Activated naive CD8-positive, alpha-beta T cell treated with anti-CD3 and anti-CD28 coated beads, Interleukin-2, amount 10 ng/mL, durations not matched to agents 7 days and 5 days (primary cell): Measurements from ENCODE around the gene POLR2M. TPM values are rescaled to one million over a fixed set of nuclear protein-coding genes. Genes with fewer than 3 reads are reported as not detected.
A peak's percentile ranks its signal among the peaks of the same experiment; 100 is the strongest.

ENCODE experiments used
- ATAC-seq: fragments of 150-1000 bp; cut with Tn5 transposase; one replicate; pipeline ENCODE4 v1.10.0; 2021; ENCODE audit warnings: low read depth, moderate library complexity
- POLR2A ChIA-PET: fragments of 350-600 bp; sonication (Branson Sonifier 250); formaldehyde crosslinking; loops from one replicate; lab custom pipeline; 2021; ENCODE audit warnings: antibody characterized with exemption; lab: Charles Lee
- DNase-seq: peaks from one replicate; pipeline ENCODE4 v3.0.0; 2021
- H3K27ac Mint-ChIP-seq: one replicate; pipeline ENCODE4 v1.8.0; 2022; ENCODE audit warnings: mild to moderate bottlenecking, mixed read lengths
- H3K27me3 Mint-ChIP-seq: one replicate; pipeline ENCODE4 v1.8.0; 2022; ENCODE audit warnings: mild to moderate bottlenecking, moderate library complexity, mixed read lengths
- H3K36me3 Mint-ChIP-seq: one replicate; pipeline ENCODE4 v1.8.0; 2021; ENCODE audit warnings: mild to moderate bottlenecking, mixed read lengths
- H3K4me1 Mint-ChIP-seq: one replicate; pipeline ENCODE4 v1.8.0; 2021; ENCODE audit warnings: mixed read lengths
- H3K4me3 Mint-ChIP-seq: one replicate; pipeline ENCODE4 v1.8.0; 2022; ENCODE audit warnings: mild to moderate bottlenecking, moderate library complexity, mixed read lengths
- H3K9me3 Mint-ChIP-seq: one replicate; pipeline ENCODE4 v1.8.0; 2021; ENCODE audit warnings: mixed read lengths
- total RNA-seq, 2 experiments: library from RNA; stranded (reverse); gene quantifications; one replicate each; pipeline ENCODE4 v1.2.3, GENCODE V29; 2021

POLR2M gene
- total RNA-seq, 2 experiments from 2014 or later: 94.2 to 98.3 TPM

DNA sequence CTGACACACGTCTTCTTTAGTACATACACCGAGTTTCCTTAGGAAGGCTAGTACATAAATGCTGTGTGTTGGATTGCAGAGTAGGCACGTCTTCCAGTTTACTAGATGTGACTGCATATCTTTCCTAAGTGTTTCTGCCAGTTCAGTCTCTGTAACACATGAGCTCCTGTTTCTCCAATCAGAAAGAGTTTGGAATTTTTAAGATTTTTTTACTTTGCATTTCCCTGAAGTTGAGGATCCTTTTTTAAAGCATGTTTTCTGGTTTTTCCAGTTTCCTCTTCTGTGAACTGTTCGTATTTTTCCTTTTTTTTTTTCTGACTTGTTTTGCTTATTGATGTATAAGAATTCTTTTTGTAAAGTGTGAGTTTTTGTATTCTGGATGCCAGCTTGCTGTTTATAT lies 7.5 kb upstream of the POLR2M start:
- Mint-ChIP-seq H3K9me3 (no peaks in the 10 kb centered on the region), H3K4me1 (peaks cover 12% of the 10 kb centered on the region), H3K4me3 (no peak overlapping the region), H3K27ac (no peak overlapping the region), H3K27me3 (peaks cover 18% of the 10 kb centered on the region), H3K36me3 (no peaks in the 10 kb centered on the region)
- ATAC-seq (no peak), DNase-seq (no peak)
- POLR2A ChIA-PET: no interaction called here

DNA sequence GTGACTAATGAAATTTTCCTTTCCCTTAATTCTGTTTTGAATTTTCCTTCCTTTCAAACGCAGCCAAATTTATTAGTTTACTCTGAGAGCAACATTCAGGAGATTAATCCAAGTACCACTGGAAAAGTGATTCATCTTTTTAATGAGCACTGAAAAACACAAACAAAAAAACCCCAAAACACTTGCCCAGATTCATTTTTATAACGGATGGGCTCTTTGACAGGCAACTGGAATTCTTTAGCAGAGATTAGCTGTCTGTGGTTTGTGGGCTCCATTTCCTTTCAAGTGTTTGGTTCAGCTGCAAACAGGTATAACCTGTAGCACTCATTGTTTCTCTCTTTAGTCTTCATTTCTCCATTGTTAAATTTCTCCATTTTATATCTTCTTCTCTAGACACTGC lies 3.1 kb upstream of the POLR2M start:
- DNase-seq (no peak), ATAC-seq (no peak)
- H3K9me3 Mint-ChIP-seq: no peaks in the 10 kb centered on the region
- no peak overlapping the region for H3K27ac Mint-ChIP-seq
- peaks cover 4% of the 10 kb centered on the region for H3K36me3 Mint-ChIP-seq
- H3K27me3 Mint-ChIP-seq: peaks cover 6% of the 10 kb centered on the region
- POLR2A ChIA-PET: no interaction called here
- peaks cover 37% of the 10 kb centered on the region for H3K4me1 Mint-ChIP-seq
- H3K4me3 Mint-ChIP-seq: peak overlapping the region; percentile 6

- POLR2A ChIA-PET: no interaction called here
- DNase-seq (no peak), ATAC-seq (no peak)
- peaks cover 46% of the 10 kb centered on the region for H3K4me1 Mint-ChIP-seq
- H3K27ac Mint-ChIP-seq: no peak overlapping the region
- peaks cover 5% of the 10 kb centered on the region for H3K27me3 Mint-ChIP-seq
- H3K9me3 Mint-ChIP-seq: no peaks in the 10 kb centered on the region
- H3K36me3 Mint-ChIP-seq: peaks cover 9% of the 10 kb centered on the region
- no peak overlapping the region for H3K4me3 Mint-ChIP-seq
These were observed 2.1 kb upstream of the POLR2M start for GRCh38 chr15:57704441-57704840.

- no peak for ATAC-seq
- peaks cover 5% of the 10 kb centered on the region for H3K27me3 Mint-ChIP-seq
- POLR2A ChIA-PET: interaction anchor here (0.7 to 1.4 kb wide), 4 partner anchors 9 to 775 kb away, joined by 3 to 5 read pairs (median 4); no protein-coding TSS in a partner anchor
- peaks cover 20% of the 10 kb centered on the region for H3K36me3 Mint-ChIP-seq
- peaks cover 56% of the 10 kb centered on the region for H3K4me1 Mint-ChIP-seq
- H3K9me3 Mint-ChIP-seq: no peaks in the 10 kb centered on the region
- DNase-seq: no peak
- H3K4me3 Mint-ChIP-seq: peak overlapping the region; percentile 84
- H3K27ac Mint-ChIP-seq: peak overlapping the region; percentile 90
These were observed 639 bp upstream of the POLR2M start for GRCh38 chr15:57705746-57706404.

GRCh38 chr15:57708047-57708446 lies 1.5 kb downstream of the POLR2M start:
- DNase-seq (no peak), ATAC-seq (no peak)
- Mint-ChIP-seq H3K9me3 (no peaks in the 10 kb centered on the region), H3K27ac (no peak overlapping the region), H3K4me3 (peak overlapping the region; percentile 84), H3K36me3 (peaks cover 32% of the 10 kb centered on the region), H3K27me3 (no peaks in the 10 kb centered on the region), H3K4me1 (peaks cover 62% of the 10 kb centered on the region)
- POLR2A ChIA-PET: no interaction called here

- no peak for DNase-seq
- Mint-ChIP-seq H3K9me3 (no peaks in the 10 kb centered on the region), H3K4me1 (no peaks in the 10 kb centered on the region), H3K36me3 (peaks cover 44% of the 10 kb centered on the region), H3K4me3 (no peak overlapping the region), H3K27me3 (no peaks in the 10 kb centered on the region), H3K27ac (no peak overlapping the region)
- no peak for ATAC-seq
- POLR2A ChIA-PET: interaction anchor here (0.7 kb wide), 1 partner anchor 354 kb away, joined by 5 read pairs; no protein-coding TSS in a partner anchor
These were observed 11.8 kb downstream of the POLR2M start for GRCh38 chr15:57718309-57718708.

- no peak for ATAC-seq
- Mint-ChIP-seq H3K27ac (no peak overlapping the region), H3K4me1 (no peaks in the 10 kb centered on the region), H3K9me3 (peaks cover 1% of the 10 kb centered on the region), H3K4me3 (no peak overlapping the region), H3K36me3 (peaks cover 32% of the 10 kb centered on the region), H3K27me3 (no peaks in the 10 kb centered on the region)
- POLR2A ChIA-PET: no interaction called here
- no peak for DNase-seq
These were observed 14.4 kb downstream of the POLR2M start for GRCh38 chr15:57720867-57721266.

DNA sequence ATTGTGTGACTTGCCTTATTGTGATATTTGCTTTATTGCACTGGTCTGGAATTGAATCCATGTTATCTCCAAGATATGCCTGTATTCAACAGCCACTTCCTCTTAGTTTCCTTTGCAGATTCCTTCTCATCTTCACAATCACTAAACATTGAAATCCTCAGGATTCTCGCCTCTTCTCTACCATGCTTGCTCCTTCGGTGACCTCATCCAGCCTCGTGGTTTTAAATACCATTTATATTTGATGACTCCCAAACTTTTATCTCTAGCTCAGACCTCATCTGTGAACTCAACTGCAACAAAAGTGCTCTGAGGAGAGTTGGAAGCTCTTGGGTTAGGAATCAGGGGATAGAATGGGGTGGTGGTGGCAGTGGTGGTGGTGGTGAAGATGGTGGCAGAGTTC lies 19.9 kb downstream of the POLR2M start:
- POLR2A ChIA-PET: interaction anchor here (0.6 kb wide), 1 partner anchor 953 kb away, joined by 3 read pairs; no protein-coding TSS in a partner anchor
- Mint-ChIP-seq H3K27ac (no peak overlapping the region), H3K9me3 (peaks cover 1% of the 10 kb centered on the region), H3K4me1 (no peaks in the 10 kb centered on the region), H3K27me3 (no peaks in the 10 kb centered on the region), H3K36me3 (peaks cover 7% of the 10 kb centered on the region), H3K4me3 (no peak overlapping the region)
- DNase-seq (no peak), ATAC-seq (no peak)

DNA sequence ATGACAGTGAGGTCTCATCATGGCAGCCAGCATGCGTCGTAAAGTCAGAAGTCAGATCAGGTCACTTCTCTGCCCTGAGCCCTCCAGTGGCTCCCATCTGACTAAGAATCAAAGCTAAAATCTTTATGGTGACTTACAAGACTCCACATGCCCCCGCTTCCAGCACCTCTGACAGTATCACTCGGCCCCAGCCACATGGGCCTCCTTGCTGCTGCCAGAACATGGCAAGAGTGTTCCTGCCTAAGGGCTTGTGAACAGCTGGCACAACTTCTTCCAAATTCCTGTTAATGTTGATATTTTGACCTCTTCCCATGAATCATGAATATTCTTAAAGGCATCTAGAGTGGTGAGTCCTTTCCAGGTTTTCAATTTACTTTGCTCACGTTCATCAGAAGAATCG lies 20.5 kb downstream of the POLR2M start:
- H3K36me3 Mint-ChIP-seq: peaks cover 7% of the 10 kb centered on the region
- H3K27me3 Mint-ChIP-seq: no peaks in the 10 kb centered on the region
- ATAC-seq (no peak), DNase-seq (no peak)
- no peaks in the 10 kb centered on the region for H3K4me1 Mint-ChIP-seq
- peaks cover 1% of the 10 kb centered on the region for H3K9me3 Mint-ChIP-seq
- H3K27ac Mint-ChIP-seq: no peak overlapping the region
- POLR2A ChIA-PET: interaction anchor here (0.6 kb wide), 1 partner anchor 954 kb away, joined by 3 read pairs; no protein-coding TSS in a partner anchor
- H3K4me3 Mint-ChIP-seq: no peak overlapping the region

DNA sequence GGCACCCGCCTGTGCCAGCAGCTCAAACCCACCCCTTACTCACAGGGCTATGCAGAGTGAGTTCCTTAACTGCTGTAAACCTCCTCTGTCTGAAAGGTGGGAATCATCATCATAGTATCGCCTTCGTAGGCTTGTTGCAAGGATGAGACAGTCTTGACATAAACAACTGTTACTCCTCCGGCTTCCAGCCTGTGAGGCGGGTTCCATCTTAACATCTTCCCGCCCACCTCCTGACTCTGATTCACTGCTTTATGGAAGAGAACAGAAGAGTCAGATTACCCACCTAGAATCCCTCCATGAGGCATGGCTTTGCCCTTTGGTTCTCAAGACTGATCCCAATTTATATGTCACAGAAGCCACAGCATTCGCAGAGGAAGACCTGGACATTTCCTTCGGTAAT lies 21.9 kb downstream of the POLR2M start:
- DNase-seq: no peak
- H3K4me1 Mint-ChIP-seq: peaks cover 5% of the 10 kb centered on the region
- peaks cover 1% of the 10 kb centered on the region for H3K9me3 Mint-ChIP-seq
- peaks cover 2% of the 10 kb centered on the region for H3K36me3 Mint-ChIP-seq
- no peaks in the 10 kb centered on the region for H3K27me3 Mint-ChIP-seq
- POLR2A ChIA-PET: no interaction called here
- no peak overlapping the region for H3K4me3 Mint-ChIP-seq
- no peak for ATAC-seq
- no peak overlapping the region for H3K27ac Mint-ChIP-seq

DNA sequence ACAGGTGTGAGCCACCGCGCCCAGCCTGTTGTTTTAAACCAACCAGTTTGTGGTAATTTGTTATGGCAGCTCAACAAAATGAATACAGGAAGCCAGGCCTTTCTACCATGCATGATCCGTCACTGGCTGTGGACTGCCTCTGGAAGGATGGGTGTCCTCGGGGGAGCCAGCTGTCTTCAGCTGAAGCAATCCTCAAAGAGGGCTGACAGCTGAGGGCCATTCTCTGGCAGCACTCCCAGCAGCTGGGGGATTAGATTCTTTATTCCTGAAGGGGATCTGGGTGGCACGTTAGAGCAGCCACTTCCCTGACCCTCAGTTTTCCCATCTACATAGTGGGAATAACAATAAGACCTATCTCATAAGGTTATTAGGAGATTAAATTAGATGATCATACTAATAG lies 24.4 kb downstream of the POLR2M start:
- H3K27me3 Mint-ChIP-seq: no peaks in the 10 kb centered on the region
- ATAC-seq (no peak), DNase-seq (no peak)
- no peak overlapping the region for H3K4me3 Mint-ChIP-seq
- peaks cover 5% of the 10 kb centered on the region for H3K4me1 Mint-ChIP-seq
- H3K27ac Mint-ChIP-seq: no peak overlapping the region
- POLR2A ChIA-PET: no interaction called here
- H3K9me3 Mint-ChIP-seq: no peaks in the 10 kb centered on the region
- peaks cover 2% of the 10 kb centered on the region for H3K36me3 Mint-ChIP-seq

- Mint-ChIP-seq H3K4me3 (no peak overlapping the region), H3K4me1 (peaks cover 5% of the 10 kb centered on the region), H3K9me3 (no peaks in the 10 kb centered on the region), H3K27ac (no peak overlapping the region), H3K36me3 (no peaks in the 10 kb centered on the region), H3K27me3 (no peaks in the 10 kb centered on the region)
- no peak for ATAC-seq
- no peak for DNase-seq
- POLR2A ChIA-PET: no interaction called here
These were observed 25.1 kb downstream of the POLR2M start for GRCh38 chr15:57731530-57732103.

- ATAC-seq: no peak
These were observed 26.2 kb downstream of the POLR2M start for GRCh38 chr15:57732526-57733331.

More at GRCh38 chr15:57732526-57733331, 26.2 kb downstream of the POLR2M start:
- no peak overlapping the region for H3K27ac Mint-ChIP-seq
- H3K4me3 Mint-ChIP-seq: no peak overlapping the region
- no peak for DNase-seq
- H3K36me3 Mint-ChIP-seq: no peaks in the 10 kb centered on the region
- peaks cover 5% of the 10 kb centered on the region for H3K4me1 Mint-ChIP-seq
- POLR2A ChIA-PET: no interaction called here
- peaks cover 2% of the 10 kb centered on the region for H3K9me3 Mint-ChIP-seq
- no peaks in the 10 kb centered on the region for H3K27me3 Mint-ChIP-seq
